IMR-90 (cell line): ENCODE data around the gene ABTB2. TPM values are rescaled to one million over a fixed set of nuclear protein-coding genes. Genes with fewer than 3 reads are reported as not detected.

Experiments used
- ATAC-seq: fragments of 200-7000 bp; cut with Tn5 transposase; 2 replicates; pipeline ENCODE4 v1.9.1; 2020; ENCODE audit warnings: low read depth, mild to moderate bottlenecking, moderate library complexity
- BruUV-seq: library from RNA; stranded (reverse); fragments of 400-500 nt; replicated peaks from 2 replicates; lab custom pipeline; 2021; lab: Mats Ljungman, UMichigan
- CTCF ChIA-PET: fragments of 300-600 bp; formaldehyde crosslinking; extraction: SDS; loops from one replicate; lab custom pipeline; 2021; ENCODE audit warnings: antibody characterized with exemption; lab: Yijun Ruan, JAX
- POLR2A ChIA-PET: fragments of 300-600 bp; sonication (Branson Sonifier 250); formaldehyde crosslinking; loops from one replicate; lab custom pipeline; 2022; ENCODE audit warnings: antibody characterized with exemption; ENCODE audit not compliant: unreplicated experiment; lab: Charles Lee
- DNase-seq: peaks from one replicate; pipeline ENCODE4 v3.0.0; 2013
- H2AFZ ChIP-seq: replicated peaks from 2 replicates; pipeline ENCODE3; 2013; ENCODE audit warnings: low read length, mild to moderate bottlenecking; ENCODE audit not compliant: poor library complexity
- H2AK5ac ChIP-seq: 2 replicates; pipeline ENCODE4 v1.6.1; 2013; ENCODE audit warnings: low read depth, low read length, inconsistent platforms
- H2AK9ac ChIP-seq: replicated peaks from 2 replicates; pipeline ENCODE3; 2013; ENCODE audit warnings: mild to moderate bottlenecking, low read depth, low read length, moderate library complexity; ENCODE audit not compliant: poor library complexity
- H2BK120ac ChIP-seq: 2 replicates; pipeline ENCODE4 v1.6.1; 2013; ENCODE audit warnings: low read depth, low read length, inconsistent platforms
- H2BK15ac ChIP-seq: 3 replicates; pipeline ENCODE4 v1.6.1; 2013; ENCODE audit warnings: low read depth, low read length, inconsistent platforms
- H2BK20ac ChIP-seq: 2 replicates; pipeline ENCODE4 v1.6.1; 2013; ENCODE audit warnings: low read depth, mild to moderate bottlenecking, inconsistent platforms, low read length, moderate library complexity
- H2BK5ac ChIP-seq: 2 replicates; pipeline ENCODE4 v1.6.1; 2013; ENCODE audit warnings: mild to moderate bottlenecking, low read depth, low read length, inconsistent platforms; ENCODE audit not compliant: poor library complexity, severe bottlenecking
- H3K14ac ChIP-seq: replicated peaks from 2 replicates; pipeline ENCODE4 v1.6.1; 2013; ENCODE audit warnings: low read depth, low read length, inconsistent platforms
- H3K18ac ChIP-seq: 2 replicates; pipeline ENCODE4 v1.6.1; 2013; ENCODE audit warnings: low read depth, low read length, control low read depth
- H3K23ac ChIP-seq: 2 replicates; pipeline ENCODE4 v1.6.1; 2013; ENCODE audit warnings: low read depth, low read length, inconsistent platforms
- H3K27ac ChIP-seq: 2 replicates; pipeline ENCODE4 v1.5.1; 2013; ENCODE audit warnings: mild to moderate bottlenecking, control low read depth, low read length; ENCODE audit not compliant: insufficient read depth
- H3K27me3 ChIP-seq: 2 replicates; pipeline ENCODE4 v1.6.1; 2013; ENCODE audit warnings: low read length; ENCODE audit not compliant: control insufficient read depth, insufficient read depth
- H3K36me3 ChIP-seq: 2 replicates; pipeline ENCODE4 v1.6.1; 2013; ENCODE audit warnings: low read length, mixed read lengths; ENCODE audit not compliant: control insufficient read depth, insufficient read depth
- H3K4ac ChIP-seq: 2 replicates; pipeline ENCODE4 v1.6.1; 2013; ENCODE audit warnings: low read depth, low read length, inconsistent platforms
- H3K4me1 ChIP-seq: 2 replicates; pipeline ENCODE4 v1.6.1; 2013; ENCODE audit warnings: low read length, mixed read lengths; ENCODE audit not compliant: control insufficient read depth, insufficient read depth
- H3K4me2 ChIP-seq: 2 replicates; pipeline ENCODE4 v1.6.1; 2013; ENCODE audit warnings: low read depth, mild to moderate bottlenecking, control low read depth, low read length, moderate library complexity
- H3K4me3 ChIP-seq: 2 replicates; pipeline ENCODE4 v1.5.1; 2013; ENCODE audit warnings: low read depth, mild to moderate bottlenecking, control low read depth, low read length, moderate library complexity; ENCODE audit not compliant: insufficient read depth
- H3K56ac ChIP-seq: 2 replicates; pipeline ENCODE4 v1.6.1; 2013; ENCODE audit warnings: low read length, inconsistent platforms; ENCODE audit not compliant: insufficient read depth; ENCODE audit errors: extremely low read depth
- H3K79me1 ChIP-seq, 2 experiments: 2 replicates each; pipeline ENCODE4 v1.6.1; 2013; ENCODE audit warnings: low read length in 2 of 2, inconsistent platforms in 1 of 2, low read depth in 1 of 2
- H3K9ac ChIP-seq: 2 replicates; pipeline ENCODE4 v1.6.1; 2013; ENCODE audit warnings: low read depth, low read length, control low read depth
- H3K9me1 ChIP-seq: 2 replicates; pipeline ENCODE4 v1.6.1; 2013; ENCODE audit warnings: low read length, inconsistent platforms; ENCODE audit not compliant: insufficient read depth
- H3K9me3 ChIP-seq: 2 replicates; pipeline ENCODE4 v1.6.1; 2013; ENCODE audit warnings: low read length; ENCODE audit not compliant: control insufficient read depth, insufficient read depth
- H4K20me1 ChIP-seq: 2 replicates; pipeline ENCODE4 v1.6.1; 2013; ENCODE audit warnings: low read length, inconsistent platforms; ENCODE audit not compliant: insufficient read depth
- H4K5ac ChIP-seq: 2 replicates; pipeline ENCODE4 v1.6.1; 2013; ENCODE audit warnings: mild to moderate bottlenecking, low read depth, low read length, control low read depth
- H4K8ac ChIP-seq, 2 experiments: 2 replicates each; pipeline ENCODE4 v1.6.1; 2013; ENCODE audit warnings: low read depth in 2 of 2, low read length in 2 of 2, control low read depth in 1 of 2, inconsistent platforms in 1 of 2
- H4K91ac ChIP-seq: 2 replicates; pipeline ENCODE4 v1.6.1; 2013; ENCODE audit warnings: low read depth, low read length, inconsistent platforms; ENCODE audit not compliant: insufficient read depth
- BHLHE40 ChIP-seq: fragments of 150-350 bp; IDR thresholded peaks from 2 replicates; pipeline ENCODE4 v1.6.1; 2016; ENCODE audit warnings: mild to moderate bottlenecking, low read depth, low read length
- CEBPB ChIP-seq: IDR thresholded peaks from 2 replicates; pipeline ENCODE4 v1.6.1; 2012; ENCODE audit warnings: low read depth, low read length, improper control_type of control experiment
- CHD1 ChIP-seq: IDR thresholded peaks from 2 replicates; pipeline ENCODE4 v1.6.1; 2012; ENCODE audit warnings: low read depth, low read length, improper control_type of control experiment
- CTCF ChIP-seq: conservative IDR thresholded peaks from 2 replicates; pipeline ENCODE4 v1.5.1; 2012; ENCODE audit warnings: mild to moderate bottlenecking, low read depth, low read length, improper control_type of control experiment
- ELK1 ChIP-seq: fragments of 150-350 bp; IDR thresholded peaks from 2 replicates; pipeline ENCODE4 v1.6.1; 2016; ENCODE audit warnings: low read depth, mild to moderate bottlenecking, low read length, moderate library complexity, borderline replicate concordance
- FOS ChIP-seq: fragments of 150-350 bp; IDR thresholded peaks from 2 replicates; pipeline ENCODE4 v1.6.1; 2016; ENCODE audit warnings: low read depth, low read length
- MAFK ChIP-seq: IDR thresholded peaks from 2 replicates; pipeline ENCODE4 v1.6.1; 2012; ENCODE audit warnings: low read depth, low read length, improper control_type of control experiment
- MAZ ChIP-seq: IDR thresholded peaks from 2 replicates; pipeline ENCODE4 v1.6.1; 2012; ENCODE audit warnings: low read depth, mild to moderate bottlenecking, low read length, improper control_type of control experiment, moderate library complexity, borderline replicate concordance
- MXI1 ChIP-seq: IDR thresholded peaks from 2 replicates; pipeline ENCODE4 v1.6.1; 2012; ENCODE audit warnings: low read depth, mild to moderate bottlenecking, low read length, moderate library complexity, borderline replicate concordance
- NFE2L2 ChIP-seq: fragments of 150-350 bp; IDR thresholded peaks from 2 replicates; pipeline ENCODE4 v1.6.1; 2016; ENCODE audit warnings: low read depth, mild to moderate bottlenecking, low read length
- POLR2A ChIP-seq: IDR thresholded peaks from 2 replicates; pipeline ENCODE4 v1.6.1; 2012; ENCODE audit warnings: mild to moderate bottlenecking, low read depth, low read length
- RAD21 ChIP-seq: IDR thresholded peaks from 2 replicates; pipeline ENCODE4 v1.6.1; 2012; ENCODE audit warnings: low read length, improper control_type of control experiment
- RCOR1 ChIP-seq: IDR thresholded peaks from 2 replicates; pipeline ENCODE4 v1.6.1; 2012; ENCODE audit warnings: mild to moderate bottlenecking, low read length, improper control_type of control experiment; ENCODE audit not compliant: insufficient replicate concordance
- RFX5 ChIP-seq: IDR thresholded peaks from 2 replicates; pipeline ENCODE4 v1.8.0; 2012; ENCODE audit warnings: low read depth, mild to moderate bottlenecking, low read length, moderate library complexity
- SMC3 ChIP-seq: fragments of 150-350 bp; IDR thresholded peaks from 2 replicates; pipeline ENCODE4 v1.6.1; 2016; ENCODE audit warnings: low read depth, mild to moderate bottlenecking, antibody characterized with exemption, low read length, moderate library complexity
- USF2 ChIP-seq: fragments of 150-350 bp; IDR thresholded peaks from 2 replicates; pipeline ENCODE4 v1.6.1; 2017; ENCODE audit warnings: mild to moderate bottlenecking, antibody characterized with exemption, low read length, low read depth
- WGBS, 2 experiments: methylation state at CpG; one replicate each; pipeline versions ENCODE4 v1.1.5 to v1.1.7; 2013; ENCODE audit warnings: missing lambda C conversion rate in 2 of 2; ENCODE audit not compliant: insufficient read length in 1 of 2; ENCODE audit errors: extremely low coverage in 2 of 2; 5-methylcytosine and 5-hydroxymethylcytosine counted together
- dilution Hi-C: fragments of 300-500 bp; cut with HindIII; formaldehyde crosslinking; loops from one replicate; pipeline ENCODE4 v1.14.3; 2018; ENCODE audit warnings: low sequenced_read_pairs; ENCODE audit not compliant: unreplicated experiment
- in situ Hi-C: fragments of 300-500 bp; cut with MboI; formaldehyde crosslinking; loops from 3 replicates; pipeline ENCODE4 v1.14.3; 2019; ENCODE audit warnings: low sequenced_read_pairs, inconsistent platforms, mixed read lengths
- intact Hi-C: fragments of 100-400 bp; cut with micrococcal nuclease; formaldehyde crosslinking; loops from 2 replicates; pipeline ENCODE4 v1.10.0; 2022
- polyA plus RNA-seq, 3 experiments: library from polyadenylated mRNA; depleted of rRNA; stranded (reverse); fragments of >200 nt; gene quantifications; 2 replicates each; pipeline ENCODE4 v1.2.3, GENCODE V29; 2012; ENCODE audit warnings: low replicate concordance in 1 of 3
- total RNA-seq: library from RNA; depleted of rRNA; stranded (reverse); fragments of >200 nt; gene quantifications from 2 replicates; pipeline ENCODE4 v1.2.3, GENCODE V29; 2012

ABTB2 gene
- total and polyA plus RNA-seq, 2 of the 4 experiments (the other 2 are of a cell fraction): 0.18 to 2.0 TPM

GRCh38 chr11:34238966-34239365 lies 118.8 kb downstream of the ABTB2 start:
- dilution Hi-C loops: no loop called here
- Histone ChIP-seq H3K56ac (no peak overlapping the region), H3K14ac (no peak overlapping the region), H2BK5ac (no peak overlapping the region), H3K4me2 (no peak overlapping the region), H3K36me3 (no peaks in the 10 kb centered on the region), H3K9me1 (peaks cover 4% of the 10 kb centered on the region; the same call in 1 of the 2 replicates), H3K27me3 (no peaks in the 10 kb centered on the region; the same call in 1 of the 2 replicates), H2BK20ac (no peak overlapping the region), H3K4me1 (peaks cover 11% of the 10 kb centered on the region), H4K20me1 (no peaks in the 10 kb centered on the region), H4K5ac (no peak overlapping the region), H2AK9ac (no peak overlapping the region), H3K9ac (no peak overlapping the region), H3K79me1 (no peaks in the 10 kb centered on the region), H3K4me3 (no peak overlapping the region), H3K23ac (no peak overlapping the region), H2BK120ac (no peak overlapping the region), H3K27ac (no peak overlapping the region), H4K8ac (no peak overlapping the region), H3K18ac (no peak overlapping the region), H3K4ac (no peak overlapping the region), H4K91ac (no peak overlapping the region), H2AK5ac (no peak overlapping the region), H2AFZ (no peak overlapping the region), H3K9me3 (no peaks in the 10 kb centered on the region), H2BK15ac (no peak overlapping the region)
- ChIA-PET CTCF (interaction anchor here (0.5 kb wide), 1 partner anchor 9 kb away, joined by 4 read pairs; no protein-coding TSS in a partner anchor), POLR2A (no interaction called here)
- no TSS peak for BruUV-seq
- no peak for TF ChIP-seq RAD21
- TF ChIP-seq RCOR1: no peak
- TF ChIP-seq MAFK: no peak
- no peak for TF ChIP-seq MXI1
- no peak for TF ChIP-seq USF2
- TF ChIP-seq BHLHE40: no peak
- no peak for TF ChIP-seq SMC3
- no peak for TF ChIP-seq ELK1
- no peak for TF ChIP-seq CHD1
- no peak for TF ChIP-seq NFE2L2
- TF ChIP-seq CEBPB: no peak
- TF ChIP-seq MAZ: no peak
- no peak for TF ChIP-seq FOS
- TF ChIP-seq RFX5: no peak
- no peak for TF ChIP-seq POLR2A
- no peak for TF ChIP-seq CTCF
- in situ Hi-C loops: no loop called here
- intact Hi-C loops: no loop called here
- 75% methylated on average over 5 of the region's 6 CpGs; no CpG with 5 or more reads in 1 of the 2 experiments for WGBS, 2 experiments
- DNase-seq (no peak), ATAC-seq (no peak)
